Stimulated activated CD8-positive, alpha-beta memory T cell treated with anti-CD3 and anti-CD28 coated beads, Interleukin-4, amount 100 ng/mL, for 48 hours (primary cell): Measurements from ENCODE around the gene C2orf15.
"Not testable (repeated sequence)": the region's sequence is repeated elsewhere in the genome, so short reads cannot be mapped to it uniquely, and the experiment has no call there.

ENCODE experiments used
- DNase-seq: peaks from one replicate; pipeline ENCODE4 v3.0.0-alpha.2; 2020

C2orf15 gene, protein sequence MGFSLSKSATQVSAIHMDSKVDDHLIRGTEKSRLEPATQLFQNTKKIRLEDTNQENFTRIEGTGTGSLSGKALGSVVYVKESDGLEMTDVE

GRCh38 chr2:99141110-99142108 is at the start of gene C2orf15:
Gene C2orf15 (plus strand): TSS chr2:99141707. CDS start chr2:99150559, 8,852 bp downstream.
- DNase-seq = peak; percentile 98

GRCh38 chr2:99096728-99097127 is 44.8 kb upstream of the C2orf15 start:
- no peak for DNase-seq

DNA sequence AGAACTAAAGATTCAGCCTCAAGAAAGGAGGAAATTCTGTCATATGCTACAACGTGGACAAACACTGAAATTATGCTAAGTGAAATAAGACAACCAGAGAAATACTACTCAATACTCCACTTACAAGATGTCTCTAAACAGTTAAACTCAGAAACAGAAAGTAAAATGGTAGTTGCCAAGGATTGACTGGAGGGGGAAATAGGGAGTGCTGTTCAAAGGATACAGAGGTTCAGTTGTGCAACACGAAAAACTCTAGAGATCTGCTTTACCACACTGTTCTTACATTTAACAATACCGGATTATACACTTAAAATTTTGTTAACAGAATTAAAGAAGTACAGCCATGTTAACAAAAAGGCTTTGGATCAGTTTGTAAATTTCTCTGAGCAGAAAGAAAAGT is 39.8 kb upstream of the C2orf15 start:
- no peak for DNase-seq

DNA sequence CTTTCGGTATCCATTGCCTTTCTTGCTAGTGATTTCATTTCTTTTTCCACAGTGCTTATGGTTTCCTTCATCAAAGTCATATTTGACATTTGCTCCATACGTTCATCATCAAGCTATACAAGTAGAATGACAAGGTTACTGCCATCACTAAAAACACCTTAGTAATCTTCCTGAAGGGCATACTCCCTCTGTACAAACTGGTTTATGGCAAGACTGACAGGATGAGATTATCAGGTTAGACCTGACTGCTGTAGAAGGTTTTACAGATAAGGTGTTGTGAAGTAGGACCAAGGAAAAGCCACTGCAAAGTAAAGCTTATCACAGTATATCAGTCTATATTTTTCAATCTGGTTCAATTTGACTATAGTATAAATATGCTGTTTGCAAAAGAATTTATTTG is 37.5 kb upstream of the C2orf15 start:
- DNase-seq = no peak

GRCh38 chr2:99106913-99107312 is 34.6 kb upstream of the C2orf15 start:
- no peak for DNase-seq

DNA sequence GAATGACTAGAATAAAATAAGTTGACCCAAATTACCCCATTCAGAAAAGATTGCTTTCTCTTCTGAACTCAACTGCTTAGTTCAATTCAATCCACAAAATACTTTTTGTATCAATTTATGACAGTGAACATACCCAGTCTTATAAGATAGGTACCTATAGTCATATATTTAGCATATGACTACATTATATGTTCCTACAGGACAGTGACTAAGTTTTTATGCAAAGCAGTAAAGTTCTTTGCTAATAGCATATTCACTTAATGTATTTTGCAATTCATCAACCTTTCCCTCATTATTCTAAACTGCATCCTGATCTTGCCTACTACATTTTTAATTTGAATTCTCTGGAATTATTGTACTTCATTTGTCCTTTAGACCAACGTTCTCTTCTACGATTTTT is 30.3 kb upstream of the C2orf15 start:
- DNase-seq = no peak

- no peak for DNase-seq
Measured at GRCh38 chr2:99111945-99112344, 29.6 kb upstream of the C2orf15 start.

DNA sequence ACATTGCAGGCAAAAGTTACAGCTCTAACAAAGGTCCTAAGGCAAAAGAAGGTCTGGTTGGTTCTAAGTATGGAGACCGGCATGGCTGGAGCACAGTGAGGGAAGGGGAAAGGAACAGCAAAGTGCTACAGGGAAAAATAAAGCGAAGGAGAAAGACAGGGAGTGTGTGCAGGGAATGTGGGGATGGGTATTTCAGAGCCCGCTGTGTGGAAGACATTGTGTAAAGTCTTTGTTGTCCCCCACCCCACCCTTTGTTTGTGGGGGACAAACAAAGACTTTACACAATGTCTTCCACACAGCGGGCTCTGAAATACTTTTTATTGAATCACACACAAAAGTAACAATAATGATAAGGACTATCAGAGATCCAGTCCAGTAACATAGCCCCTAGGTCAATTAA is 28.9 kb upstream of the C2orf15 start:
- no peak for DNase-seq

DNA sequence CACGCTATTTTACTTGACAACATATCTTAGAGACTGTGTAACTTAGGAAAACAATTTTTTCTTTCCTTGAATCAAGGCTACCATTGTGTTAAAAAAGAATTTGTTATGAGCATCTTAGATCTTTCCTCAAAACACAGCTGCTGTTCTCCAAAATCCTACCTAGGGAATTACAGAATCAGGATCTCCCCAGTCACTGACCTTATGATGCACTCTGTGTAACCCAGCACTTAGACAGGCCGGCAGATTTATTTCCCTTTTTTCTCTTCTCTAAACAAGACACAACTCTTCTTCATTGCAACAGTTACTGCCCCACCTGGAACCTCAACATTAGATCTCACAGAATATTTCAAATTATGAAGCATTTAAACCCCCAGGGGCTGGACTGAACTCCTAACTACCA is 13.5 kb upstream of the C2orf15 start:
- DNase-seq = no peak

- DNase-seq = not testable (repeated sequence)
Measured at GRCh38 chr2:99135044-99135556, 6.4 kb upstream of the C2orf15 start.

- DNase-seq = no peak
Measured at GRCh38 chr2:99139003-99139402, 2.5 kb upstream of the C2orf15 start.

DNA sequence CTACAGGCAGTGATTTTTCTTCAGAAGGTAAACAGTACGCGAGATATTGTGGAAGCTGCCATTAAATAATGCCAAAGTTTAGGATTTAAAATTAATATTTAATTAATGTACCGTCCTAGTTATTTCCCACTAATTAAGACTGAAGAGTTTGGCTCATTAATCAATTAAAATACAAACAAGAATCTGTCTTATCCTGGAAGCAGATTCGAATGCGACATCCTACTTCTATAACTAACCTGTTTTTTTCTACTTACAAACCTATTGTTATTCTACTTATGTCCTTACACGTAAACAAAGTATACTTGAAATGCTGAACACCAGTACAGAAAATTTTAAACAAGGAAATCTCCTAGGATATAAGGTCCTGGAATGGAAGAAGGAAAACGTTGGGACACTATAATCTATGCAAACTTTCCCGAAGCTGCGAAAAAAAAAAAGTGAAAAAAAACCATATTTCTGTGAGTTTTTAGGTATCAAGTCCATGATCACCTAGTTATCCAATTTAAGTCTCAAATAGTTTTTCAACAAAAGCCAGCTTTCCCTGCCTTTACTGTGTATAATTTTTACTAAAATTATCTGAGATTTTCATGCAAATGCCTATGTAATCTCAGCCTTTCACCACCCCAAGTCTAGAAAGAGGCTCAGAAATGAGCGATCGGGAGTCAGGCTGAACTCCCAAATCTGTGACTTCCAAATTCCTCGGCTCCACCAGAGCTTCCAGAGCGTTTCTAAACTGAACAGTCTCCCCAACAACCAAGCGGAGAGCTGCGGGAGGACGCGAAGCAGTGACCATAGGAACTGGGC is 1.2 kb upstream of the C2orf15 start:
- DNase-seq = no peak

GRCh38 chr2:99140860-99141109 is 722 bp upstream of the C2orf15 start:
- DNase-seq = no peak

- DNase-seq = no peak
Measured at GRCh38 chr2:99150706-99151105, 9.2 kb downstream of the C2orf15 start.

DNA sequence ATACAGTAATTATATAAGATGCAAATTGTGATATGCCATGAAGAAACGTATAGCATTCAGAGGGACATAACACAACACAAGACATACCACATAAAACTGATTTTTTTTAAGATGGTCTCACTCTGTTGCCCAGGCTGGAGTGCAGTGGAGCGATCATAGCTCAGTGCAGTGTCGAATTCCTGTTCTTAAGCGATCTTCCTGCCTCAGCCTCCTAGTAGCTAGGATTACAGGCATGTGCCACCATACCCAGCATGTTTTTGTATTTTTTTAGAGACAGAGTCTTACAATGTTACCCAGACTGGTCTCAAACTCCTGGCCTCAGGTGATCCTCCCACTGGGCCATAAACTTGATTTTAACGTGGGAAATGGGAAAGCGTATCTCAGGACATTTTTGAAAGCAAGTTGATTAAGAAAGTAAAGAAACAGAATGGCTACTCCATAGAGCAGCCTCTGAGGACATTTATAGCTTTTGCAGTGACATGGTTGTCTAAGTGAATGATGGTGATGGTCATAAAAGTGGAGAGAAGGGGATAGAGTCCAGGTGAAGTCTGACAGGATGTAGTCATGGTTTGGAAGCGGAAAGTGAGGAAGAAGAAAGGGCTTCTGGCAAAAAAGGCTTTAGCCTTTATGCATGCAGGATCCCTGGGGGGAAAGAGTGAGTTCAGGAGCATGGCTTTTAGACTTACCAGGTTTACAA is 10.8 kb downstream of the C2orf15 start:
- no peak for DNase-seq

- no peak for DNase-seq
Measured at GRCh38 chr2:99153921-99154604, 12.6 kb downstream of the C2orf15 start.

DNA sequence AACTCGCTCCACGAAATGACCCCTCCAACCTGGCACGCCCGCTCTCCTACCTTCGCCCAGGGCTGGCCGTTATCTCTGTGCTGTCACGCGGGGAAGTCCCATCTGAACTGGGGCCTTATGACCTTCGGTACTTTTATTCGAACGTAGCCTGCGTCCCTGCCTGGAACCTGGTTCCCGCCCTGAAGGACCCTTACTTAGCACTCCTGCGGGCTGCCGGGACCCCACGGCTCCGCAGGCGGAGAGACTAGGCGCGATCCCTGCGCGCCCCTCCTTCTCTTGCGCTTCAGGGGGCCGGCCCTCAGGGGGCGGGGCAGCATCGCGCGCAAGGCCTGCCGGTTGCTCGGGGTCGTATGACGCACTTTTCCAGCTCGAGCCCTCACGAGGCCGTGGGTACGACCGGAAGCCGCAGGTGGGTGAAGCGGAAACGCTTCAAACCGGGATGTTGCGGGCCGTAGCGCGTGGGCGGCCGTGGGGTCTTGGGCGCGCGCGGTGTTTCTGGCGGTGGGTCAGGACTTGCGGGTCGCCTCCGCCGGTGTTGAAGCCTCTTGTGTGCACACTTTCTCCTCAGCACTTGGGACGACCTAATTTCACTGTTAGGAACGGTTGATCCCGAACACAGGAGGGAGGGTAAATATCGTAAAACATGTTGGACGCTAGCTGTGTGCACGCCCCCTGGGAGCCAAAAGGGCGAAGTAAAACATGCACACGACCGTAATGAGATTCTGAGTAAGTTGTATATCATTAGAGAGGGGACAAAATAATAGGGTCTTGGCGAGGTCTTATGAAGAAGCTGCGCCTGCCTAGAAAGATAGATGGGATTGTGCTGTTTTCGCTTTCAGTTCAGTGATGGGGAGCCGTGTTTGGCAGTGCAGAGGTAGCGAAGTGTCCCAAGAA is 13.4 kb downstream of the C2orf15 start, which contains the start of the genes LIPT1 and TSGA10:
Gene LIPT1, plus strand, starts transcription at position 325 of the 894 bp plus-strand sequence. CDS start 6,991 bp downstream, outside the sequence.
Gene TSGA10, minus strand, starts transcription at position 300 of the 894 bp plus-strand sequence. CDS start 45,503 bp downstream, outside the sequence.
- DNase-seq = peak; percentile 94

GRCh38 chr2:99156891-99157290 is 15.4 kb downstream of the C2orf15 start:
- DNase-seq = no peak

- DNase-seq = no peak
Measured at GRCh38 chr2:99158599-99158998, 17.1 kb downstream of the C2orf15 start.

DNA sequence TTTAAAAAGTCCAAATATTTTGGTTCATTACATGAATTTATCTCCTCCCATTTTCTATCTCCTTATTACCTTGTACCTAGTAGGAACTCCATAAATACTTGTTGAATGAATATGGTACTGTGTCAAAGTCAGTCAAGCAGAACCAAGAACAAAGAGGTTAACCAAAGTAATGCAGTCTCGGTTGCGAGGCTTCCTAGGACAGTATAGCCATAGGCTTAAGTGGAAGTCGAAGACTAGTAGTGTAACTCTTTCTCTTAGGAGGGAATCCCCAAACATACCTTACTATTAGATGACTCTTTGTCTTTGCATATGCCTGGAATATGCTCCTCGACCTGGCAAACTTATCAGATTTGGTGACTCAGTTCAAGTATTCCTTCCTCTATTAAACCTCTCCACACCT is 18.1 kb downstream of the C2orf15 start:
- no peak for DNase-seq

- no peak for DNase-seq
Measured at GRCh38 chr2:99166218-99166617, 24.7 kb downstream of the C2orf15 start.
